ENCODE data around the gene PSMB9. TPM values are rescaled to one million over a fixed set of nuclear protein-coding genes. Genes with fewer than 3 reads are reported as not detected.

The PSMB9 gene
- total and polyA plus RNA-seq, 2 experiments from 2014 or later, result 2.8 to 5.5 TPM

DNA sequence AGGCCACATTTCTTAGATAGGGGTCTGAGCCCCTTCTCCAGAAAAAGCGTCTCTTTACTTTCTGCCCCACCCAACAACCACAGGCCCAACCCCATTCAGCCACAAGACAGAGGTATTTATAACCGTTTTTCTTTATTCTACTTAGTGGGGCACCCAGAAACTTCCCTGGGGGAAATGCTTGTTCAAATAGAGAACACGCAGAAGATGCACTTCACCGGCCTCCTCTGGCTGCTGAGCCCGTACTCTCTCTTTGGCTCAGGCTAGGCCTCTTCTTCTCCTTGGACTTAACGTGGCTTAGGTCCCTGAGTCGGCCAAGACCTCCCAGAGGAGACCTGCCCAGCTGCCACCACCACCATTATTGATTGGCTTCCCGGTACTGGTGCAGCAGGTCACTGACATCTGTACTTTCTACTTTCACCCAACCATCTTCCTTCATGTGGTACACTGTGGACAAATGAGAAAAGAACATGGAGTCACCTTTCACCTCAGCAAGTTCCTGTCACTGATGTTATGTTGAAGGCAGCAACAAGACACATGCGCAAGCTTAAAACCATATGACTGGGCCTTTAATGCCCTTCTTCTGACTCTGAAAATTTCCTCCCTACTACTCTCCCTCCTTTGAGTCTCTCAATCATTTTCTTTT lies 13.3 kb upstream of the PSMB9 start:
- Mint-ChIP-seq H3K36me3 (ENCODE audit: low read depth) (peaks cover 18% of the 10 kb centered on the region; the same call in 2 of the 3 replicates), H3K9me3 (no peaks in the 10 kb centered on the region), H3K4me3 (no peak overlapping the region), H3K27ac (no peak overlapping the region), H3K4me1 (peaks cover 24% of the 10 kb centered on the region), H3K27me3 (ENCODE audit: insufficient read depth, low read depth, poor library complexity) (peaks cover 20% of the 10 kb centered on the region)
- no peak overlapping the region for H3K4me3 ChIP-seq
- peaks cover 17% of the 10 kb centered on the region for H3K4me1 ChIP-seq (ENCODE audit: insufficient read depth)
- peaks cover 15% of the 10 kb centered on the region for H3K27me3 ChIP-seq (ENCODE audit: insufficient read depth)
- H3F3A ChIP-seq (replicated peaks; ENCODE audit: low read depth), result no peaks in the 10 kb centered on the region
- H2AFZ ChIP-seq, result no peak overlapping the region
- no peaks in the 10 kb centered on the region for H3K79me2 ChIP-seq (replicated peaks; ENCODE audit: insufficient read depth)
- H3K36me3 ChIP-seq (ENCODE audit: insufficient read depth), result peaks cover 6% of the 10 kb centered on the region; the same call in 1 of the 2 replicates
- no peaks in the 10 kb centered on the region for H3K9me2 ChIP-seq (ENCODE audit: insufficient read depth)
- H4K20me1 ChIP-seq (replicated peaks; ENCODE audit: insufficient read depth), result no peaks in the 10 kb centered on the region
- no peak for ATAC-seq
- TF ChIP-seq, protein P1, sequence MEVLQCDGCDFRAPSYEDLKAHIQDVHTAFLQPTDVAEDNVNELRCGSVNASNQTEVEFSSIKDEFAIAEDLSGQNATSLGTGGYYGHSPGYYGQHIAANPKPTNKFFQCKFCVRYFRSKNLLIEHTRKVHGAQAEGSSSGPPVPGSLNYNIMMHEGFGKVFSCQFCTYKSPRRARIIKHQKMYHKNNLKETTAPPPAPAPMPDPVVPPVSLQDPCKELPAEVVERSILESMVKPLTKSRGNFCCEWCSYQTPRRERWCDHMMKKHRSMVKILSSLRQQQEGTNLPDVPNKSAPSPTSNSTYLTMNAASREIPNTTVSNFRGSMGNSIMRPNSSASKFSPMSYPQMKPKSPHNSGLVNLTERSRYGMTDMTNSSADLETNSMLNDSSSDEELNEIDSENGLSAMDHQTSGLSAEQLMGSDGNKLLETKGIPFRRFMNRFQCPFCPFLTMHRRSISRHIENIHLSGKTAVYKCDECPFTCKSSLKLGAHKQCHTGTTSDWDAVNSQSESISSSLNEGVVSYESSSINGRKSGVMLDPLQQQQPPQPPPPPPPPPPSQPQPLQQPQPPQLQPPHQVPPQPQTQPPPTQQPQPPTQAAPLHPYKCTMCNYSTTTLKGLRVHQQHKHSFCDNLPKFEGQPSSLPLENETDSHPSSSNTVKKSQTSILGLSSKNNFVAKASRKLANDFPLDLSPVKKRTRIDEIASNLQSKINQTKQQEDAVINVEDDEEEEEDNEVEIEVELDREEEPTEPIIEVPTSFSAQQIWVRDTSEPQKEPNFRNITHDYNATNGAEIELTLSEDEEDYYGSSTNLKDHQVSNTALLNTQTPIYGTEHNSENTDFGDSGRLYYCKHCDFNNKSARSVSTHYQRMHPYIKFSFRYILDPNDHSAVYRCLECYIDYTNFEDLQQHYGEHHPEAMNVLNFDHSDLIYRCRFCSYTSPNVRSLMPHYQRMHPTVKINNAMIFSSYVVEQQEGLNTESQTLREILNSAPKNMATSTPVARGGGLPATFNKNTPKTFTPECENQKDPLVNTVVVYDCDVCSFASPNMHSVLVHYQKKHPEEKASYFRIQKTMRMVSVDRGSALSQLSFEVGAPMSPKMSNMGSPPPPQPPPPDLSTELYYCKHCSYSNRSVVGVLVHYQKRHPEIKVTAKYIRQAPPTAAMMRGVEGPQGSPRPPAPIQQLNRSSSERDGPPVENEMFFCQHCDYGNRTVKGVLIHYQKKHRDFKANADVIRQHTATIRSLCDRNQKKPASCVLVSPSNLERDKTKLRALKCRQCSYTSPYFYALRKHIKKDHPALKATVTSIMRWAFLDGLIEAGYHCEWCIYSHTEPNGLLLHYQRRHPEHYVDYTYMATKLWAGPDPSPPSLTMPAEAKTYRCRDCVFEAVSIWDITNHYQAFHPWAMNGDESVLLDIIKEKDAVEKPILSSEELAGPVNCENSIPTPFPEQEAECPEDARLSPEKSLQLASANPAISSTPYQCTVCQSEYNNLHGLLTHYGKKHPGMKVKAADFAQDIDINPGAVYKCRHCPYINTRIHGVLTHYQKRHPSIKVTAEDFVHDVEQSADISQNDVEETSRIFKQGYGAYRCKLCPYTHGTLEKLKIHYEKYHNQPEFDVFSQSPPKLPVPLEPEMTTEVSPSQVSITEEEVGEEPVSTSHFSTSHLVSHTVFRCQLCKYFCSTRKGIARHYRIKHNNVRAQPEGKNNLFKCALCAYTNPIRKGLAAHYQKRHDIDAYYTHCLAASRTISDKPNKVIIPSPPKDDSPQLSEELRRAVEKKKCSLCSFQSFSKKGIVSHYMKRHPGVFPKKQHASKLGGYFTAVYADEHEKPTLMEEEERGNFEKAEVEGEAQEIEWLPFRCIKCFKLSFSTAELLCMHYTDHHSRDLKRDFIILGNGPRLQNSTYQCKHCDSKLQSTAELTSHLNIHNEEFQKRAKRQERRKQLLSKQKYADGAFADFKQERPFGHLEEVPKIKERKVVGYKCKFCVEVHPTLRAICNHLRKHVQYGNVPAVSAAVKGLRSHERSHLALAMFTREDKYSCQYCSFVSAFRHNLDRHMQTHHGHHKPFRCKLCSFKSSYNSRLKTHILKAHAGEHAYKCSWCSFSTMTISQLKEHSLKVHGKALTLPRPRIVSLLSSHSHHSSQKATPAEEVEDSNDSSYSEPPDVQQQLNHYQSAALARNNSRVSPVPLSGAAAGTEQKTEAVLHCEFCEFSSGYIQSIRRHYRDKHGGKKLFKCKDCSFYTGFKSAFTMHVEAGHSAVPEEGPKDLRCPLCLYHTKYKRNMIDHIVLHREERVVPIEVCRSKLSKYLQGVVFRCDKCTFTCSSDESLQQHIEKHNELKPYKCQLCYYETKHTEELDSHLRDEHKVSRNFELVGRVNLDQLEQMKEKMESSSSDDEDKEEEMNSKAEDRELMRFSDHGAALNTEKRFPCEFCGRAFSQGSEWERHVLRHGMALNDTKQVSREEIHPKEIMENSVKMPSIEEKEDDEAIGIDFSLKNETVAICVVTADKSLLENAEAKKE (CRISPR knock-in tag; IDR thresholded peaks at IDR 0.05), result no peak
- TF ChIP-seq POLR2AphosphoS5 (IDR thresholded peaks at IDR 0.05; ENCODE audit: low read depth), result no peak
- no peak for TF ChIP-seq JUNB (IDR thresholded peaks at IDR 0.05; ENCODE audit: unreplicated experiment)
- no peak for TF ChIP-seq ZNF331 (CRISPR knock-in tag; IDR thresholded peaks at IDR 0.05; ENCODE audit: low read depth)
- TF ChIP-seq, protein P2, sequence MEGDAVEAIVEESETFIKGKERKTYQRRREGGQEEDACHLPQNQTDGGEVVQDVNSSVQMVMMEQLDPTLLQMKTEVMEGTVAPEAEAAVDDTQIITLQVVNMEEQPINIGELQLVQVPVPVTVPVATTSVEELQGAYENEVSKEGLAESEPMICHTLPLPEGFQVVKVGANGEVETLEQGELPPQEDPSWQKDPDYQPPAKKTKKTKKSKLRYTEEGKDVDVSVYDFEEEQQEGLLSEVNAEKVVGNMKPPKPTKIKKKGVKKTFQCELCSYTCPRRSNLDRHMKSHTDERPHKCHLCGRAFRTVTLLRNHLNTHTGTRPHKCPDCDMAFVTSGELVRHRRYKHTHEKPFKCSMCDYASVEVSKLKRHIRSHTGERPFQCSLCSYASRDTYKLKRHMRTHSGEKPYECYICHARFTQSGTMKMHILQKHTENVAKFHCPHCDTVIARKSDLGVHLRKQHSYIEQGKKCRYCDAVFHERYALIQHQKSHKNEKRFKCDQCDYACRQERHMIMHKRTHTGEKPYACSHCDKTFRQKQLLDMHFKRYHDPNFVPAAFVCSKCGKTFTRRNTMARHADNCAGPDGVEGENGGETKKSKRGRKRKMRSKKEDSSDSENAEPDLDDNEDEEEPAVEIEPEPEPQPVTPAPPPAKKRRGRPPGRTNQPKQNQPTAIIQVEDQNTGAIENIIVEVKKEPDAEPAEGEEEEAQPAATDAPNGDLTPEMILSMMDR (conservative IDR thresholded peaks at IDR 0.05; ENCODE audit: low read depth in 2 of 2), result no peak
- TF ChIP-seq NANOG (IDR thresholded peaks at IDR 0.05; ENCODE audit: borderline replicate concordance), result no peak
- TF ChIP-seq, protein P3, sequence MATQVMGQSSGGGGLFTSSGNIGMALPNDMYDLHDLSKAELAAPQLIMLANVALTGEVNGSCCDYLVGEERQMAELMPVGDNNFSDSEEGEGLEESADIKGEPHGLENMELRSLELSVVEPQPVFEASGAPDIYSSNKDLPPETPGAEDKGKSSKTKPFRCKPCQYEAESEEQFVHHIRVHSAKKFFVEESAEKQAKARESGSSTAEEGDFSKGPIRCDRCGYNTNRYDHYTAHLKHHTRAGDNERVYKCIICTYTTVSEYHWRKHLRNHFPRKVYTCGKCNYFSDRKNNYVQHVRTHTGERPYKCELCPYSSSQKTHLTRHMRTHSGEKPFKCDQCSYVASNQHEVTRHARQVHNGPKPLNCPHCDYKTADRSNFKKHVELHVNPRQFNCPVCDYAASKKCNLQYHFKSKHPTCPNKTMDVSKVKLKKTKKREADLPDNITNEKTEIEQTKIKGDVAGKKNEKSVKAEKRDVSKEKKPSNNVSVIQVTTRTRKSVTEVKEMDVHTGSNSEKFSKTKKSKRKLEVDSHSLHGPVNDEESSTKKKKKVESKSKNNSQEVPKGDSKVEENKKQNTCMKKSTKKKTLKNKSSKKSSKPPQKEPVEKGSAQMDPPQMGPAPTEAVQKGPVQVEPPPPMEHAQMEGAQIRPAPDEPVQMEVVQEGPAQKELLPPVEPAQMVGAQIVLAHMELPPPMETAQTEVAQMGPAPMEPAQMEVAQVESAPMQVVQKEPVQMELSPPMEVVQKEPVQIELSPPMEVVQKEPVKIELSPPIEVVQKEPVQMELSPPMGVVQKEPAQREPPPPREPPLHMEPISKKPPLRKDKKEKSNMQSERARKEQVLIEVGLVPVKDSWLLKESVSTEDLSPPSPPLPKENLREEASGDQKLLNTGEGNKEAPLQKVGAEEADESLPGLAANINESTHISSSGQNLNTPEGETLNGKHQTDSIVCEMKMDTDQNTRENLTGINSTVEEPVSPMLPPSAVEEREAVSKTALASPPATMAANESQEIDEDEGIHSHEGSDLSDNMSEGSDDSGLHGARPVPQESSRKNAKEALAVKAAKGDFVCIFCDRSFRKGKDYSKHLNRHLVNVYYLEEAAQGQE (IDR thresholded peaks at IDR 0.05; ENCODE audit: unreplicated experiment), result no peak
- no peak for TF ChIP-seq ZNF114 (CRISPR knock-in tag; IDR thresholded peaks at IDR 0.05)
- no peak for TF ChIP-seq EZH2phosphoT487 (IDR thresholded peaks at IDR 0.05; ENCODE audit: unreplicated experiment)
- TF ChIP-seq EZH2 (IDR thresholded peaks at IDR 0.05; ENCODE audit: low read depth, unreplicated experiment), result no peak
- TF ChIP-seq CREB1 (CRISPR knock-in tag; IDR thresholded peaks at IDR 0.05; ENCODE audit: low read depth), result no peak
- TF ChIP-seq STAT1 (IDR thresholded peaks at IDR 0.05; ENCODE audit: unreplicated experiment), result no peak
- TF ChIP-seq, protein P4, sequence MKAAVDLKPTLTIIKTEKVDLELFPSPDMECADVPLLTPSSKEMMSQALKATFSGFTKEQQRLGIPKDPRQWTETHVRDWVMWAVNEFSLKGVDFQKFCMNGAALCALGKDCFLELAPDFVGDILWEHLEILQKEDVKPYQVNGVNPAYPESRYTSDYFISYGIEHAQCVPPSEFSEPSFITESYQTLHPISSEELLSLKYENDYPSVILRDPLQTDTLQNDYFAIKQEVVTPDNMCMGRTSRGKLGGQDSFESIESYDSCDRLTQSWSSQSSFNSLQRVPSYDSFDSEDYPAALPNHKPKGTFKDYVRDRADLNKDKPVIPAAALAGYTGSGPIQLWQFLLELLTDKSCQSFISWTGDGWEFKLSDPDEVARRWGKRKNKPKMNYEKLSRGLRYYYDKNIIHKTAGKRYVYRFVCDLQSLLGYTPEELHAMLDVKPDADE (IDR thresholded peaks at IDR 0.05), result no peak
- DNase-seq (ENCODE audit: low spot score), result no peak
- H3K4me2 ChIP-seq, result no peak overlapping the region
- H3K27ac ChIP-seq (ENCODE audit: low read depth), result no peak overlapping the region
